Activated CD8-positive, alpha-beta T cell treated with anti-CD3 and anti-CD28 coated beads for 36 hours (primary cell): Measurements from ENCODE around the gene PRMT3. TPM values are rescaled to one million over a fixed set of nuclear protein-coding genes. Genes with fewer than 3 reads are reported as not detected.

ENCODE experiments used
- ATAC-seq: fragments of 200-7000 bp; cut with Tn5 transposase; one replicate; pipeline ENCODE4 v1.10.0; 2021; ENCODE audit warnings: mild to moderate bottlenecking, moderate library complexity
- CTCF ChIA-PET: fragments of 350-600 bp; sonication (Branson Sonifier 250); formaldehyde crosslinking; loops from one replicate; lab custom pipeline; 2021; ENCODE audit warnings: antibody characterized with exemption; lab: Charles Lee
- POLR2A ChIA-PET: fragments of 350-600 bp; sonication (Branson Sonifier 250); formaldehyde crosslinking; loops from one replicate; lab custom pipeline; 2021; ENCODE audit warnings: antibody characterized with exemption; lab: Charles Lee
- DNase-seq: peaks from one replicate; pipeline ENCODE4 v3.0.0-alpha.2; 2020
- H3K27ac Mint-ChIP-seq: one replicate; pipeline ENCODE4 v1.8.0; 2021; ENCODE audit warnings: mild to moderate bottlenecking, mixed read lengths
- H3K27me3 Mint-ChIP-seq: one replicate; pipeline ENCODE4 v1.8.0; 2021; ENCODE audit warnings: mixed read lengths
- H3K36me3 Mint-ChIP-seq: one replicate; pipeline ENCODE4 v1.8.0; 2021; ENCODE audit warnings: low read depth, mixed read lengths
- H3K4me1 Mint-ChIP-seq: one replicate; pipeline ENCODE4 v1.8.0; 2021; ENCODE audit warnings: low read depth, mixed read lengths
- H3K4me3 Mint-ChIP-seq: one replicate; pipeline ENCODE4 v1.8.0; 2021; ENCODE audit warnings: mild to moderate bottlenecking, moderate library complexity, mixed read lengths
- H3K9me3 Mint-ChIP-seq: one replicate; pipeline ENCODE4 v1.8.0; 2021; ENCODE audit warnings: mixed read lengths
- CTCF ChIP-seq: fragments of 200-600 bp; IDR thresholded peaks from one replicate; pipeline ENCODE4 v1.8.0; 2022; ENCODE audit warnings: antibody characterized with exemption, mild to moderate bottlenecking
- intact Hi-C: fragments of 100-400 bp; cut with micrococcal nuclease; formaldehyde crosslinking; loops from one replicate; pipeline ENCODE4 v1.10.0; 2022
- total RNA-seq, 2 experiments: library from RNA; stranded (reverse); gene quantifications; one replicate each; pipeline ENCODE4 v1.2.3, GENCODE V29; 2021

Gene PRMT3
- total RNA-seq, 2 experiments from 2014 or later: 33.3 to 36.4 TPM

GRCh38 chr11:20518323-20518834 is 130.9 kb downstream of the PRMT3 start:
- Mint-ChIP-seq H3K4me1 (no peaks in the 10 kb centered on the region), H3K4me3 (no peak overlapping the region), H3K9me3 (no peaks in the 10 kb centered on the region), H3K27me3 (peaks cover 17% of the 10 kb centered on the region), H3K36me3 (no peaks in the 10 kb centered on the region), H3K27ac (no peak overlapping the region)
- CTCF ChIA-PET: no interaction called here
- POLR2A ChIA-PET: no interaction called here
- DNase-seq: no peak
- ATAC-seq: no peak
- intact Hi-C loops: no loop called here
- no peak for TF ChIP-seq CTCF

- intact Hi-C loops: no loop called here
- Mint-ChIP-seq H3K9me3 (no peaks in the 10 kb centered on the region), H3K4me3 (no peak overlapping the region), H3K27ac (no peak overlapping the region), H3K4me1 (no peaks in the 10 kb centered on the region), H3K27me3 (peaks cover 19% of the 10 kb centered on the region), H3K36me3 (no peaks in the 10 kb centered on the region)
- no peak for TF ChIP-seq CTCF
- ChIA-PET POLR2A (no interaction called here), CTCF (no interaction called here)
- DNase-seq: no peak
- ATAC-seq: no peak
Observed at GRCh38 chr11:20522536-20522935, 135.0 kb downstream of the PRMT3 start.

GRCh38 chr11:20529757-20530156 is 142.2 kb downstream of the PRMT3 start:
- no peak overlapping the region for H3K27ac Mint-ChIP-seq
- no peak for DNase-seq
- no peaks in the 10 kb centered on the region for H3K4me1 Mint-ChIP-seq
- no peak for ATAC-seq
- H3K27me3 Mint-ChIP-seq: peaks cover 6% of the 10 kb centered on the region
- intact Hi-C loops: no loop called here
- TF ChIP-seq CTCF: no peak
- no peak overlapping the region for H3K4me3 Mint-ChIP-seq
- H3K9me3 Mint-ChIP-seq: no peaks in the 10 kb centered on the region
- ChIA-PET CTCF (no interaction called here), POLR2A (interaction anchor here (0.5 to 0.6 kb wide), 2 partner anchors 23 to 1750 kb away, joined by 3 to 5 read pairs; no protein-coding TSS in a partner anchor)
- no peaks in the 10 kb centered on the region for H3K36me3 Mint-ChIP-seq

- Mint-ChIP-seq H3K9me3 (no peaks in the 10 kb centered on the region), H3K27me3 (peaks cover 13% of the 10 kb centered on the region), H3K36me3 (no peaks in the 10 kb centered on the region), H3K4me3 (no peak overlapping the region), H3K4me1 (no peaks in the 10 kb centered on the region), H3K27ac (no peak overlapping the region)
- DNase-seq: no peak
- CTCF ChIA-PET: interaction anchor here (0.6 kb wide), 1 partner anchor 121 kb away, joined by 3 read pairs; no protein-coding TSS in a partner anchor
- intact Hi-C loops: no loop called here
- TF ChIP-seq CTCF: no peak
- ATAC-seq: no peak
- POLR2A ChIA-PET: no interaction called here
Observed at GRCh38 chr11:20530942-20531703, 143.6 kb downstream of the PRMT3 start.

- H3K4me1 Mint-ChIP-seq: no peaks in the 10 kb centered on the region
- H3K36me3 Mint-ChIP-seq: no peaks in the 10 kb centered on the region
- peaks cover 24% of the 10 kb centered on the region for H3K27me3 Mint-ChIP-seq
- peaks cover 7% of the 10 kb centered on the region for H3K9me3 Mint-ChIP-seq
- H3K4me3 Mint-ChIP-seq: no peak overlapping the region
- no peak overlapping the region for H3K27ac Mint-ChIP-seq
- intact Hi-C loops: no loop called here
- ATAC-seq (no peak), DNase-seq (no peak)
- ChIA-PET CTCF (no interaction called here), POLR2A (no interaction called here)
- TF ChIP-seq CTCF: no peak
Observed at GRCh38 chr11:20535271-20535881, 147.9 kb downstream of the PRMT3 start.
